ENCODE measurements around the gene C19orf38.

GRCh38 chr19:10891405-10892086 lies 43.3 kb downstream of the C19orf38 start:
- no peak for TF ChIP-seq MXI1 (conservative IDR thresholded peaks at IDR 0.05; ENCODE audit: poor library complexity, severe bottlenecking)
- TF ChIP-seq EZH2 (IDR thresholded peaks at IDR 0.05; ENCODE audit: borderline replicate concordance, insufficient read depth, low read length, poor library complexity, severe bottlenecking) = no peak
- TF ChIP-seq TAF1 (IDR thresholded peaks at IDR 0.05; ENCODE audit: low read depth) = no peak

Data from neural cell (in vitro differentiated cells).